RPMI7951 (cell line): ENCODE results near the gene DCAKD. TPM values are rescaled to one million over a fixed set of nuclear protein-coding genes. Genes with fewer than 3 reads are reported as not detected.

Source experiments
- total RNA-seq: library from RNA; depleted of rRNA; stranded (reverse); fragments of >200 nt; shearing (Covaris generic); gene quantifications from 2 replicates; pipeline ENCODE4 v1.2.3, GENCODE V29; 2014; rRNA removed

DCAKD gene
- total RNA-seq, 1 experiment from 2014 or later = 35.9 TPM

Other genes with a start within 250 kb of the DCAKD start
- 16.3 and 19.3 TPM in 2 replicates for gene GJC1, start 221.3 kb downstream of the DCAKD start, total RNA-seq
- not detected in 2 replicates for gene HIGD1B, start 203.7 kb downstream of the DCAKD start, total RNA-seq
- 90.2 and 90.8 TPM in 2 replicates for gene EFTUD2, start 152.2 kb downstream of the DCAKD start, total RNA-seq
- 0.20 TPM in 1 of 2 replicates, not detected in the other for gene GFAP, start 136.1 kb downstream of the DCAKD start, total RNA-seq
- gene KIF18B, start 103.9 kb downstream of the DCAKD start, total RNA-seq = 7.2 and 7.6 TPM in 2 replicates
- gene C1QL1, start 83.3 kb downstream of the DCAKD start, total RNA-seq = 6.4 and 8.2 TPM in 2 replicates
- 59.9 and 68.0 TPM in 2 replicates for gene NMT1, start 9.7 kb upstream of the DCAKD start, total RNA-seq
- 11.7 and 15.3 TPM in 2 replicates for gene PLCD3, start 80.9 kb upstream of the DCAKD start, total RNA-seq
- 1.1 and 2.0 TPM in 2 replicates for gene ACBD4, start 84.1 kb upstream of the DCAKD start, total RNA-seq
- gene HEXIM1, start 96.8 kb upstream of the DCAKD start, total RNA-seq = 3.5 and 4.4 TPM in 2 replicates
- 7.8 and 11.3 TPM in 2 replicates for gene HEXIM2, start 110.2 kb upstream of the DCAKD start, total RNA-seq
- gene FMNL1, start 170.3 kb upstream of the DCAKD start, total RNA-seq = 10.3 and 13.1 TPM in 2 replicates
- not detected in 2 replicates for gene SPATA32, start 210.5 kb upstream of the DCAKD start, total RNA-seq